ENCODE results near the gene DNAH11.
"Not testable (repeated sequence)": the region's sequence is repeated elsewhere in the genome, so short reads cannot be mapped to it uniquely, and the experiment has no call there.

The DNAH11 gene

GRCh38 chr7:21708096-21708495, 165.3 kb downstream of the DNAH11 start:
- DNase-seq (ENCODE audit: low read depth in 3 of 3) = no peak

- no peak for DNase-seq (ENCODE audit: low read depth in 3 of 3)
Measured at GRCh38 chr7:21717323-21717722, 174.5 kb downstream of the DNAH11 start.

DNA sequence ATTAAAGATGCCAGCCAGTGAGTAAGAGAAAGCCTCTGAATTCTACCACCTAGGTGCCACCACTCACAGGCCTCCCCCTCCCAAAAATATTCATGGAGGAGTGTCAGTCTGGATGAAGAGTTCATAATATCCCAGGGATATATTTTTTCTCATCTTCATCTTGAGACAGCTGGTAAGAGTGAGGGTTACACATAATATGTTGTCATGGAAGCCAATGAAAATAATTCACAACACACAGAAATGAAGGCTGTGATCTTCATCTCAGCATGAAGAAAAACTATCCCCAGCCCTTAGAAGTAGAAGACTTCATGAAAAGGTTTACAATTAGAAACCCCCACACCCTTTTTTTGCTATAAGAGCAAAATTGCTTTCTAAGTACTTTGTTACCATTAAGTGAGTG, 175.6 kb downstream of the DNAH11 start:
- no peak for DNase-seq (ENCODE audit: low read depth in 3 of 3)

GRCh38 chr7:21719846-21720245, 177.0 kb downstream of the DNAH11 start:
- DNase-seq (ENCODE audit: low read depth in 3 of 3) = no peak

DNA sequence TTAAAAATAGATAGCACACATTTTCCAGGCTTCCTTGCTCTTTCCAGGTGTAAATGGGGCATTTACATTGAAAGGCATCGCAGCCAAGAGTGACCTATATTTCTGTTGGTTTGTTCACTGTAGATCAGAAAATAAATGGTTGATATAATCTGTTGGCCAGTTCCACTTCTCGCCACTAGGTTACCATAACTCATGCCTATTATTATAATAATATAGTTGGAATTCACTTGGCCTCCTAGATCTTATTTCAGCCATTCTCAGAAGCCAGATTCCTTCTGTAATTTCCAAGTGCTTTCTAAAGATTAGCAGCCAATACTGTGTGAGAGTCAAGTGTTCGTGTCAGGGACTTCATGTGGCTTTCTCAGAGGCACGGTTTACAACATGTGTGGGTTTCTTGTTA, 179.5 kb downstream of the DNAH11 start:
- DNase-seq (ENCODE audit: low read depth in 3 of 3) = no peak

DNA sequence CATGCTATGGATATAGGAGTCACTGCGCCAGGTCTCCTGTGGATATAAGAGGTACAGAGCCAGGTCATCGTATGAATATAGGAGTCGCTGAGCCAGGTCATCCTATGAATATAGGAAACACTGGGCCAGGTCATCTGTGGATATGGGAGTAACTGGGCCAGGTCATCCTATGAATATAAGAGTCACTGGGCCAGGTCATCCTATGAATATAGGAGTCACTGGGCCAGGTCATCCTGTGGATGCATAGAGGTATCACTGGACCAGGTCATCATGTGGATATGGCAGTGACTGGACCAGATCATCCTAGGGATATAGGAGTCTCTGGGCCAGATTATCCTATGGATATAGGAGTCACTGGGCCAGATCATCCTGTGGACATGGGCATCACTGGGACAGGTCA, 181.7 kb downstream of the DNAH11 start:
- DNase-seq (ENCODE audit: low read depth in 3 of 3) = no peak

DNA sequence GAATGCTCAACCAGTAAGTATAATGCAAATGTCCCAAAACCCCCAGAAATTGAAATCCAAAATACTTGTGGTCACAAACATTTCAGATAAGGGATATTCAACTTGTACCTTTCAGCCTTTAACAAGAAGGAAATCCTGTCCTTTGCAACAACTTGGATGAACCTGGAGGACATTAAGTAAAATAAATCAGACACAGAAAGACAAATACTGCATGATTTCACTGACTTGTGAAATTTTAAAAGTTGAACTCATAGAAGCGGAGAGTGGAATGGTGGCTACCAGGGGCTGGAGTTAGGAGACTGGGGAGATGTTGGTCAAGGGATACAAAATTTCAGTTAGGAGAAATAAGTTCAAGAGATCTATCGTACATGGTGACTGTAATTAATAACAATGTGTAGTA, 187.6 kb downstream of the DNAH11 start:
- DNase-seq (ENCODE audit: low read depth in 3 of 3) = no peak

GRCh38 chr7:21731977-21732376, 189.1 kb downstream of the DNAH11 start:
- DNase-seq (ENCODE audit: low read depth in 3 of 3) = no peak

- not testable (repeated sequence) for DNase-seq (ENCODE audit: low read depth in 3 of 3)
Measured at GRCh38 chr7:21732956-21733355, 190.1 kb downstream of the DNAH11 start.

GRCh38 chr7:21733837-21734236, 191.0 kb downstream of the DNAH11 start:
- DNase-seq (ENCODE audit: low read depth in 3 of 3) = no peak

DNA sequence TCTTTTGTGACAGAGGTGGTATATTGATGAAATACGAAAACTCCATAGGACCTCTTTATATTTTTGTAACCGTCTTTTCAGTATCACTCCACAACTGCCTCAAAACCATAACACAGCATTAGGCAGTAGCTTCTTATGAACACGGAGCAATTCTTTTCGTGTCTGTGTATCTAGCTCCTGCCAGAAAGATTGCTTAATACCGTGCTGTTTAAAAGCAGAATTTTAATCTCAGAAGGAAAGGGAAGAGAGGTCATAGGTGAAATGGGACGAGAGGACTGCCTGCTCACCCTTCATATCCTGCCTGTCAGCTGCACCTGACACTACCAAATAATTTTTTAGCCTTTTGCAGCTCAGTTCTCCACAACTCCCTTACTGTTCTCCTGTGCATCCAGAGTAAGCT, 200.7 kb downstream of the DNAH11 start:
- no peak for DNase-seq (ENCODE audit: low read depth in 3 of 3)

- DNase-seq (ENCODE audit: low read depth in 3 of 3) = no peak
Measured at GRCh38 chr7:21746949-21747348, 204.1 kb downstream of the DNAH11 start.

GRCh38 chr7:21747806-21748205, 205.0 kb downstream of the DNAH11 start:
- DNase-seq (ENCODE audit: low read depth in 3 of 3) = no peak

DNA sequence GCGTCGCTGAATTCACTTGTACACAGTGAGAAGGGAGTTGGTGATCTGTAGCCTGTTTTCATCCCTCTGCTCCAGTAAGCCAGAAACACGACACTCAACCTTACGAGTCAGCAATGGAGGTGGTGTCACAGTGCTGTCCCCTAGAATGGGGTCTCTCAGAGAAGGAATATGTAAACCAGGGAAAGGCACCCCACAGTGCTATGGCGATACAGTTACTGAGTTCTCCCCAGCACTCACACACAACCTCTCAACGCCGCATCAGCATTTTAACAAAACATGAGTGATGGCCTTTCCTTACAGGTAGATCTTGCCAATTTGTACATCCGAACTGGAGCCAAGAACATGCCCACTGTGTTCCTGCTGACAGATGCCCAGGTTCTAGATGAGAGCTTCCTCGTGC, 206.5 kb downstream of the DNAH11 start:
- DNase-seq (ENCODE audit: low read depth in 3 of 3) = no peak

DNA sequence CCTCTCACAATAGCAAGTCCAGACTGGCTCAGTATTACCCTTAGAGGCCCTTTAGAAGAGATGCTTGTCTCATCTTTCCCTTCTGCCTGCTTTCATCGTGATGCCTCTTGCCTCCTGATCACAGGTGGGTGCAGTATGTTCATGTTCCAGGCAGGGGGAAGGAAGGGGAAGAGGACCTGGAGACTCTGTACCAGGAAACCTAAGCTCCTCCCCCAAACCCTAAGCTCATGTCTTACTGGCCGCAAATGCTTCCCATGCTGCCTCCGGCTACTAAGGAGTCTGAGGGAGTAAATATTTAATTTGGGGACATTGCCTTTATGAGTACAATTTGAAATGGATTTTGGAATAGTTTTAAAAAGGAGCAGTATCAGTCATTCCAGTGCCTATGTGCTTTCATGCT, 210.2 kb downstream of the DNAH11 start:
- DNase-seq (ENCODE audit: low read depth in 3 of 3) = no peak

DNA sequence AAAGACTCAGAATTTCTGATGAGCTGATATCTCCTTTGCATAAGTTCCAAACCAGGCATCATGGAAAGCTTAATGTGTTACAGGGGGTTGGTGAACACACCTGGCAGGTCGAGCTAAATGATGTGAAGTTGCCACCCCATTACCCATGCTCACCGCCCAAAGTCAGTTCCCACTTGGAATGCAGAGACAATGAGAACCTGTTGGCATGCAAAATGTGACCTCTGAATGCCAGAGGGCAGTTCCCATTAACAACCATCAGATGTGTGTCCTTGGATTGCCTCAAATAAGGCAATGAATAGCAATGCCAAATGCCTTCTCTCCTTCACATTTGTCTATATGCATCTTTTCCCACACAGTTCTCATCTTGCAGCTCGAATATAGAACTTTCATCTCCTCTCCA, 212.1 kb downstream of the DNAH11 start:
- no peak for DNase-seq (ENCODE audit: low read depth in 3 of 3)

DNA sequence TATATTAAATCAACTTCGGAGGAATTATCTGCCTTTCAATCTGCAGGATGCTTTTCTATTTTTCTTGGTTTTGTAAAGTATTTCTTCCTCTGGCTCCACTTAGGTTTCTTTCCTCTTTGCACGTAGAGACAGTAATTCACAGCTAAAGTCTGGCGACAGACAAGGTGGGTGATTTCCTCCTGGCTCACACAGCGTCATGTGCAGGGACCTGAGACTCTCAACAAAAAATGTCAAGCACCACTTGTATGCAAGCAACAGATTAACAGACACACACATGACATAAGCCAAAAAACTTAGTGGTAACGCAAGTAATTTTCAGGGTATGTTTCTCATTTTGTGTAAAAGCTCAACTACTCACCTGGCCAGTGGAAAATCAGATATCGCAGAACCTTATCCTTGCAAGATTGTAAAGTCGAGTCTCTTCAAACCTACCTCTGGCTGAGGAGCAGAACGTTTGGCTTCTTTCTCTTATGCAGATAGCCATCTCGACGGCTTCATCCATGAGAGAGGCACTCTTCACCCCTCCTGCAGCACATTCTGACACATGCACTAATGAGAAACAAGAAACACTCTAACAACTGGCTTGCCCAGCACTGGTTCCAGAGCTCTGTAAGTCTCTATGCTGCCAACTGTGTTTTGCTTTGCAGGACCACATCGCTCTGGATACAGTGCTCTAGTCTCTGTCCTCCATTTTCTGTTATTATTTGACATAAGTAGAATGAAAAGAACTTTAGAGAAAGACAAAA, 214.9 kb downstream of the DNAH11 start:
- DNase-seq (ENCODE audit: low read depth in 3 of 3) = no peak

GRCh38 chr7:21758286-21758685, 215.4 kb downstream of the DNAH11 start:
- no peak for DNase-seq (ENCODE audit: low read depth in 3 of 3)

DNA sequence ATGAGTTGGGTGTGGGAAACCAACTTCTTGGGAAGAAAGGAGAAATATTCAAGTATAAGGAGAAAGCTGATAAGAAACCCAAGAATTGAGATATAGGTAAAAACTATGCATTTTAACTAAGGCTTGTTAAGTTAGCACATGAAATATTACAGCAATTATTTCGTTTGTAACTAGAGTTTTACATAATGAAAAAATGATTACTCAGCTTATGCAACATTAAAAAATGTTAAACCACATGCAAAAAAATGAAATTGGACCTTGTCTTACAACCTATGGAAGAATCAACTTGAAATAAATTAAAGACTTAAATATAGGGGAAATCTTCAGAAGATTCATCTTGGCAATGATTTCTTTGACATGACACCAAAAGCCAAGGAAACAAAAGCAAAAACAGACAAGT, 219.6 kb downstream of the DNAH11 start:
- no peak for DNase-seq (ENCODE audit: low read depth in 3 of 3)

DNA sequence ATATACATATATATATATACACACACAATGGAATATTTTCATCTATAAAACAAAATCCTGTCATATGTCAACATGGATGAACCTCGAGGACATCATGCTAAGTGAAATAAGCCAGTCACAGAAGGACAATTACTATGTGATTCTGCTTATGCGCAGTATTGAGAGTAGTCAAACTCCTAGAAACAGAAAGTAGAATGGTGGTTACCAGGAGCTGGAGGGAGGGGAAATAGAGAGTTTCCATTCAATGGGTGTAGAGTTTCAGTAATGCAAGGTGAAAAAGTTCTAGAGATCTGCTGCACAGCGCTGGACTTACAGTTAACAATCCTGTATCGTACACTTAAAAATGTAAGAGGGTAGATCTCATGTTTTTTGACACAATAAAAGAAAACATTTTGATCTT, 221.0 kb downstream of the DNAH11 start:
- DNase-seq (ENCODE audit: low read depth in 3 of 3) = no peak

- DNase-seq (ENCODE audit: low read depth in 3 of 3) = no peak
Measured at GRCh38 chr7:21766218-21766617, 223.4 kb downstream of the DNAH11 start.

- DNase-seq (ENCODE audit: low read depth in 3 of 3) = peak in 1 of 3 experiments; percentile 4
Measured at GRCh38 chr7:21767300-21767900, 224.6 kb downstream of the DNAH11 start.

DNA sequence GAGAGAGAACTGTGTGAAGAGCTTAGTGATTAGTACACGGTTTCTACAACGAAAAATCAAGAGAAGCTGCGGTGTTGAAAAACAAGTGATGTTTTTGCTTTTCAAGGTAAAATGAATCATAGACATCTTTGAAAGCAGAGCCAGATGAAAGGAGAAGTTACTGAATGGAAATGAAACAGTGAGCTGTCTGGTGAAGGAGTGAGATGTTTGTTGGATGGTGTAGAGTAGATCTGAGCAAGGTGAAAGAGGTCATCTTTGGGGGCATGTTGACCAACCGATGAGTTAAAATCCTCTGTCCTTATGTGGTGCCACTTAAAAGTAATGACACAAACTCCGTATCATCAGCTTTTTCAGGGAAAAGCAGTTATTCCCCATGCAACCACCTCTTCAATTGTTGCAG, 225.4 kb downstream of the DNAH11 start:
- no peak for DNase-seq (ENCODE audit: low read depth in 3 of 3)

GRCh38 chr7:21771266-21771665, 228.4 kb downstream of the DNAH11 start:
- DNase-seq (ENCODE audit: low read depth in 3 of 3) = no peak
